Tracheal epithelial cell (primary cell): ENCODE measurements around the gene PCGF5. TPM values are rescaled to one million over a fixed set of nuclear protein-coding genes. Genes with fewer than 3 reads are reported as not detected.

Experiments used
- total RNA-seq: library from RNA; depleted of rRNA; stranded (reverse); fragments of >200 nt; gene quantifications from 2 replicates; pipeline ENCODE4 v1.2.1, GENCODE V29; 2014

PCGF5 gene
- total RNA-seq: 22.7 and 27.7 TPM in 2 replicates

DNA sequence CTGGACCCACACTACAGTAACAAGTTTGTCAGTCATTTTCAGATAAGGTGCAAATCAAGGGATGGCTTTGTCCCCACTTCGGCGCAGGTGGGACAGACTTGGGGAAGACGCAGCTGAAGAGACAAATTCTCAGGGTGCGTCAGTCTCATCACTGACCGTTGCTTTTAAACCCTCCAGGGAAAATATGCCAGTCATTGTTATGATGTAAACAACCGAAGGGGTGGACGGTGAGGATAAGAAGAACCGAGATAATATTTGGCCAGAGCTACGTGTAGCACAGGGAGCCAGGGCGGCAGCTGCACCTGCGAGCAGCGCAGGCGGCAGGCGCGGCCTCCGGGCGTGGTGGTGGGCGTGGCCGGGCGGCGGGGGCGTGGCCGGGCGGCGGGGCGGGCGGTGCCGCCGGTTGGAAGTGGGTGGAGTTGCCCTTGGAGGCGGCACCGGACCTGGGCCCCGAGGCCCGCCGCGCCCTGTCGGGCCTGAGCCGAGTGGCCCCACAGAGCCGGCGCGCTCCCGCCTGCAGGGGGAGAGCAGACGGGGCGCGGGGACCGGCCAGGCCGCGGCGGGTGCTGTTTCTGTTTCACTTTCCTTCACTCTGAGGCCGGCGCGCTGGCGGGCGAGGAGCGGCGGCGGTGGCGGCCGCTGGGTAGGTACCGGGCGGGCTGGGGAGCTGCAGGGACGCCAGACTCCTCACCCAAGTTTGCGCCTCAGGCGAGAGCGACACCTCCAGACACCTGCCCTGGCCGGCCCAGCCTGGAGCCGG, at the start of gene PCGF5:
PCGF5 (plus strand) TSS at position 470 of the 760 bp plus-strand sequence. CDS start 2,209 bp downstream, outside the sequence.

Other genes starting within 250 kb of the PCGF5 start
- gene HECTD2, start 189.7 kb downstream of the PCGF5 start, total RNA-seq: 1.7 and 2.4 TPM in 2 replicates